ENCODE results near the gene TNFRSF1A. TPM values are rescaled to one million over a fixed set of nuclear protein-coding genes. Genes with fewer than 3 reads are reported as not detected.

Gene TNFRSF1A
- polyA plus RNA-seq, 1 donor from 2014 or later: 4.5 TPM

GRCh38 chr12:6333566-6333965, 8.3 kb downstream of the TNFRSF1A start (continued):
- TF ChIP-seq MXI1 (conservative IDR thresholded peaks at IDR 0.05; ENCODE audit: poor library complexity, severe bottlenecking): no peak

DNA sequence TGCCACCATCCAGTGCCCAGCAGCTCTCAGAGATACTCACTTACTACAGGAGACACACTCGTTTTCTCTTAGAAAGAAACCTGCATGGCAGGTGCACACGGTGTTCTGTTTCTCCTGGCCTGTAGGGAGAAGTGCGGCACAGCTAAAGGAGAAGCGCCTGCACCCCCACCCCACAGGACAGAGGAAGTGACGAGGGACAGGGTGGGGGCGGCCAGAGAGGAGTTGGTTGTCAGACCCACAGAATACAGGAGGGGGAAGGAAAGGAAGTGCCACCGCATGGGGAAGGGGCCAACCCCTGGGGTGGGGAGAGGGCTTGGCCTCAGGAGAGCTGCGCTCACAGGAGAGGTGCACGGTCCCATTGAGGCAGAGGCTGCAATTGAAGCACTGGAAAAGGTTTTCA, 8.8 kb downstream of the TNFRSF1A start:
- H4K20me1 ChIP-seq (ENCODE audit: insufficient read depth): no peaks in the 10 kb centered on the region
- H3K9me2 ChIP-seq (ENCODE audit: insufficient read depth, low read length): no peaks in the 10 kb centered on the region
- H3F3A ChIP-seq (ENCODE audit: insufficient read depth, low read length, poor library complexity, severe bottlenecking): no peaks in the 10 kb centered on the region
- no peak overlapping the region for H3K27ac ChIP-seq (ENCODE audit: low read length)
- H3K4me2 ChIP-seq (ENCODE audit: low read length): no peak overlapping the region
- H3K79me2 ChIP-seq (replicated peaks; ENCODE audit: insufficient read depth, low read length): no peaks in the 10 kb centered on the region
- H3K27me3 ChIP-seq (ENCODE audit: insufficient read depth, low read depth, low read length): no peaks in the 10 kb centered on the region
- no peaks in the 10 kb centered on the region for H3K9me3 ChIP-seq (ENCODE audit: low read length)
- H3K9ac ChIP-seq (ENCODE audit: low read length): no peak overlapping the region
- no peaks in the 10 kb centered on the region for H3K36me3 ChIP-seq (ENCODE audit: insufficient read depth, low read length)
- no peak overlapping the region for H3K4me3 ChIP-seq (ENCODE audit: low read length)
- no peak overlapping the region for H2AFZ ChIP-seq (ENCODE audit: low read depth, low read length)
- TF ChIP-seq EP300 (conservative IDR thresholded peaks at IDR 0.05; ENCODE audit: poor library complexity, severe bottlenecking): no peak

GRCh38 chr12:6332459-6332858, 9.4 kb downstream of the TNFRSF1A start:
- no peaks in the 10 kb centered on the region for H3F3A ChIP-seq (ENCODE audit: insufficient read depth, low read length, poor library complexity, severe bottlenecking)
- no peaks in the 10 kb centered on the region for H3K9me3 ChIP-seq (ENCODE audit: low read length)
- TF ChIP-seq SMC3 (conservative IDR thresholded peaks at IDR 0.05; ENCODE audit: poor library complexity) (no peak), MXI1 (conservative IDR thresholded peaks at IDR 0.05; ENCODE audit: poor library complexity, severe bottlenecking) (no peak), POLR2AphosphoS5 (IDR thresholded peaks at IDR 0.05) (no peak), REST (IDR thresholded peaks at IDR 0.05; ENCODE audit: borderline replicate concordance) (no peak), RAD21 (conservative IDR thresholded peaks at IDR 0.05) (no peak), TAF1 (IDR thresholded peaks at IDR 0.05; ENCODE audit: low read depth) (no peak), EZH2 (IDR thresholded peaks at IDR 0.05; ENCODE audit: borderline replicate concordance, insufficient read depth, low read length, poor library complexity, severe bottlenecking) (no peak), EP300 (conservative IDR thresholded peaks at IDR 0.05; ENCODE audit: poor library complexity, severe bottlenecking) (no peak)
- TF ChIP-seq, protein P1, sequence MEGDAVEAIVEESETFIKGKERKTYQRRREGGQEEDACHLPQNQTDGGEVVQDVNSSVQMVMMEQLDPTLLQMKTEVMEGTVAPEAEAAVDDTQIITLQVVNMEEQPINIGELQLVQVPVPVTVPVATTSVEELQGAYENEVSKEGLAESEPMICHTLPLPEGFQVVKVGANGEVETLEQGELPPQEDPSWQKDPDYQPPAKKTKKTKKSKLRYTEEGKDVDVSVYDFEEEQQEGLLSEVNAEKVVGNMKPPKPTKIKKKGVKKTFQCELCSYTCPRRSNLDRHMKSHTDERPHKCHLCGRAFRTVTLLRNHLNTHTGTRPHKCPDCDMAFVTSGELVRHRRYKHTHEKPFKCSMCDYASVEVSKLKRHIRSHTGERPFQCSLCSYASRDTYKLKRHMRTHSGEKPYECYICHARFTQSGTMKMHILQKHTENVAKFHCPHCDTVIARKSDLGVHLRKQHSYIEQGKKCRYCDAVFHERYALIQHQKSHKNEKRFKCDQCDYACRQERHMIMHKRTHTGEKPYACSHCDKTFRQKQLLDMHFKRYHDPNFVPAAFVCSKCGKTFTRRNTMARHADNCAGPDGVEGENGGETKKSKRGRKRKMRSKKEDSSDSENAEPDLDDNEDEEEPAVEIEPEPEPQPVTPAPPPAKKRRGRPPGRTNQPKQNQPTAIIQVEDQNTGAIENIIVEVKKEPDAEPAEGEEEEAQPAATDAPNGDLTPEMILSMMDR (IDR thresholded peaks at IDR 0.05; ENCODE audit: poor library complexity, severe bottlenecking): no peak
- no peak overlapping the region for H3K4me2 ChIP-seq (ENCODE audit: low read length)
- no peak overlapping the region for H3K9ac ChIP-seq (ENCODE audit: low read length)
- H4K20me1 ChIP-seq (ENCODE audit: insufficient read depth): no peaks in the 10 kb centered on the region
- no peaks in the 10 kb centered on the region for H3K27me3 ChIP-seq (ENCODE audit: insufficient read depth, low read depth, low read length)
- H3K79me2 ChIP-seq (replicated peaks; ENCODE audit: insufficient read depth, low read length): no peaks in the 10 kb centered on the region
- H3K9me2 ChIP-seq (ENCODE audit: insufficient read depth, low read length): no peaks in the 10 kb centered on the region
- no peak overlapping the region for H3K27ac ChIP-seq (ENCODE audit: low read length)
- H3K4me3 ChIP-seq (ENCODE audit: low read length): no peak overlapping the region
- H2AFZ ChIP-seq (ENCODE audit: low read depth, low read length): no peak overlapping the region
- no peaks in the 10 kb centered on the region for H3K36me3 ChIP-seq (ENCODE audit: insufficient read depth, low read length)
